Calu3 (cell line): Measurements from ENCODE around the gene SPTBN1. TPM values are rescaled to one million over a fixed set of nuclear protein-coding genes. Genes with fewer than 3 reads are reported as not detected.

Experiments used
- Bru-seq: library from RNA; stranded (reverse); fragments of 400-500 nt; gene quantifications from one replicate; lab custom pipeline; 2021; lab: Mats Ljungman, UMichigan
- BruChase-seq, 2 experiments: library from RNA; stranded (reverse); fragments of 400-500 nt; gene quantifications; one replicate each; lab custom pipeline; 2021; lab: Mats Ljungman, UMichigan
- BruUV-seq: library from RNA; stranded (reverse); fragments of 400-500 nt; replicated peaks from 2 replicates; lab custom pipeline; 2021; lab: Mats Ljungman, UMichigan
- CTCF ChIA-PET: fragments of 300-600 bp; sonication (Branson Sonifier 250); formaldehyde crosslinking; loops from one replicate; lab custom pipeline; 2022; ENCODE audit warnings: antibody characterized with exemption; lab: Charles Lee
- DNase-seq: peaks from one replicate; pipeline ENCODE4 v3.0.0; 2022
- H3K27ac Mint-ChIP-seq: one replicate; pipeline ENCODE4 v1.8.0; 2022; ENCODE audit warnings: mixed read lengths; ENCODE audit not compliant: unreplicated experiment
- H3K27me3 Mint-ChIP-seq: one replicate; pipeline ENCODE4 v1.8.0; 2022; ENCODE audit warnings: mixed read lengths; ENCODE audit not compliant: unreplicated experiment
- H3K36me3 Mint-ChIP-seq: one replicate; pipeline ENCODE4 v1.8.0; 2022; ENCODE audit warnings: mild to moderate bottlenecking, moderate library complexity, mixed read lengths; ENCODE audit not compliant: insufficient read depth, unreplicated experiment
- H3K4me1 Mint-ChIP-seq: one replicate; pipeline ENCODE4 v1.8.0; 2022; ENCODE audit warnings: mild to moderate bottlenecking, low read depth, mixed read lengths; ENCODE audit not compliant: unreplicated experiment
- H3K4me3 Mint-ChIP-seq: one replicate; pipeline ENCODE4 v1.8.0; 2022; ENCODE audit warnings: mild to moderate bottlenecking, low read depth, moderate library complexity, mixed read lengths; ENCODE audit not compliant: unreplicated experiment
- H3K9me3 Mint-ChIP-seq: one replicate; pipeline ENCODE4 v1.8.0; 2022; ENCODE audit warnings: low read depth, mixed read lengths; ENCODE audit not compliant: unreplicated experiment
- intact Hi-C: fragments of 100-400 bp; cut with micrococcal nuclease; formaldehyde crosslinking; loops from one replicate; pipeline ENCODE4 v1.10.0; 2022; ENCODE audit not compliant: unreplicated experiment
- long read RNA-seq: library from polyadenylated mRNA; stranded (forward); transcript quantifications from one replicate; pipeline ENCODE4 v2.0.0, GENCODE V29; 2022
- total RNA-seq: library from RNA; stranded (reverse); gene quantifications from 2 replicates; pipeline ENCODE4 v1.2.3, GENCODE V29; 2022
- TF ChIP-seq, protein P1 (sequence below): fragments of 200-600 bp; IDR thresholded peaks from one replicate; pipeline ENCODE4 v1.8.0; 2022; ENCODE audit warnings: antibody characterized with exemption; ENCODE audit not compliant: unreplicated experiment

The SPTBN1 gene
- total RNA-seq, result 611 and 687 TPM in 2 replicates
- Bru-seq, nascent RNA, result percentile 99 among the genes with signal in this experiment
- percentile 98 among the genes with signal in this experiment for BruChase-seq, experiment 1, labeled RNA remaining after a 6-hour chase
- BruChase-seq, experiment 2, labeled RNA remaining after a 2-hour chase, result percentile 95 among the genes with signal in this experiment
- long read RNA-seq, full-length matches to known transcripts, result 24 of 267 reads
- long read RNA-seq, partial matches to known transcripts, result 164 of 267 reads
- long read RNA-seq, other reads (novel, unspliced or antisense), result 79 of 267 reads

DNA sequence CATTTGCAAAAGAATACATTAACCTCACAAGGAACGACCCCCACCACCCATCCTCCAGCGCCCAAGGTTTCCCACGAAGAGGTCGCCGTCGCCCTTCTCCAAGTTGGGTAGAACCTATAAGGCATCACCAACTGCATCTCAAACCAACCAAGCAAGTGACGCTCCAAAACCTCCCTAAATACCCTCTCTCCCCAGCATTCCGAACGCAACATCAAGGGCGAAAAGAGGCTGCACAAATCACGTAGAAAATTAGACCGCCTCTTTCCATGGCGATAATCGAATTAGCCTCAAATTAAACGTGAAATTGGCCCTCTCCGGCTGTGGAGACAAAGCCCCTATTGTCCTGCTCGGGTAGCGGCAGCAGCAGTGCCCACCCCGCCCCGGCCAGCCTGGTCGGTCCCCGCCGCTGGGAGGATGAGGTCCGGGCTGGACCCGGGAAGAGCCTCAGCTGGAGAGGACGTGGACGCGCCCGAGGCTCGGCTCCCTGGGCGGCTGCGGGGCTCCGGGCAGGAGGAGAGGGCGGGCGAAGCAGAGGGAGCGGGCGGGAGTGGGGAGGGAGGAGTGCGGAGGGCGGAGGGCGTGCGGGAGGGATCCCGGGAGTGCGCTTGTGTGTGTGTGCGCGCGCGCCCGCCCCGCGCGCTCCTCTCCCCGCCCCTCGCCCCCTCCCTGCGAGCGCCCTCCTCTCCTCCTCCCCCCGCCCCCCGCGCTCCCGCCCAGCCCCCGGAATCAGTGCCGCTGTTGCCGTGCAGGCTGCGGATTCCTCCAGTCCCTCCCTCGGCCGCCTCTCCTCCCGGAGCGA lies at the start of gene SPTBN1:
SPTBN1 (plus strand) TSS at position 765 of the 799 bp plus-strand sequence. CDS start 70,092 bp downstream, outside the sequence.
- intact Hi-C loops, result loop anchor here (5.0 to 10.0 kb wide), 2 partner anchors 121 to 248 kb away; a partner anchor contains a TSS

GRCh38 chr2:54407693-54408092 lies 48.4 kb upstream of the SPTBN1 start:
- BruUV-seq, result no TSS peak
- Mint-ChIP-seq H3K27ac (no peak overlapping the region), H3K27me3 (peaks cover 9% of the 10 kb centered on the region), H3K4me1 (peaks cover 14% of the 10 kb centered on the region), H3K4me3 (no peak overlapping the region), H3K36me3 (no peaks in the 10 kb centered on the region), H3K9me3 (no peaks in the 10 kb centered on the region)
- DNase-seq, result no peak
- intact Hi-C loops, result no loop called here
- TF ChIP-seq, protein P1, sequence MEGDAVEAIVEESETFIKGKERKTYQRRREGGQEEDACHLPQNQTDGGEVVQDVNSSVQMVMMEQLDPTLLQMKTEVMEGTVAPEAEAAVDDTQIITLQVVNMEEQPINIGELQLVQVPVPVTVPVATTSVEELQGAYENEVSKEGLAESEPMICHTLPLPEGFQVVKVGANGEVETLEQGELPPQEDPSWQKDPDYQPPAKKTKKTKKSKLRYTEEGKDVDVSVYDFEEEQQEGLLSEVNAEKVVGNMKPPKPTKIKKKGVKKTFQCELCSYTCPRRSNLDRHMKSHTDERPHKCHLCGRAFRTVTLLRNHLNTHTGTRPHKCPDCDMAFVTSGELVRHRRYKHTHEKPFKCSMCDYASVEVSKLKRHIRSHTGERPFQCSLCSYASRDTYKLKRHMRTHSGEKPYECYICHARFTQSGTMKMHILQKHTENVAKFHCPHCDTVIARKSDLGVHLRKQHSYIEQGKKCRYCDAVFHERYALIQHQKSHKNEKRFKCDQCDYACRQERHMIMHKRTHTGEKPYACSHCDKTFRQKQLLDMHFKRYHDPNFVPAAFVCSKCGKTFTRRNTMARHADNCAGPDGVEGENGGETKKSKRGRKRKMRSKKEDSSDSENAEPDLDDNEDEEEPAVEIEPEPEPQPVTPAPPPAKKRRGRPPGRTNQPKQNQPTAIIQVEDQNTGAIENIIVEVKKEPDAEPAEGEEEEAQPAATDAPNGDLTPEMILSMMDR, result no peak
- CTCF ChIA-PET, result interaction anchor here (0.7 kb wide), 1 partner anchor 315 kb away, joined by 3 read pairs; no protein-coding TSS in a partner anchor

More for the DNA sequence above, at the start of gene SPTBN1:
- DNase-seq, result peak; percentile 80
- Mint-ChIP-seq H3K4me3 (peak within 1 kb of the TSS; percentile 97), H3K9me3 (no peaks in the 10 kb centered on the region), H3K36me3 (peaks cover 28% of the 10 kb centered on the region), H3K27ac (peak within 1 kb of the TSS; percentile 66), H3K27me3 (no peaks in the 10 kb centered on the region), H3K4me1 (peaks cover 31% of the 10 kb centered on the region)
- TF ChIP-seq, protein P1, result no peak
- no TSS peak for BruUV-seq
- CTCF ChIA-PET, result interaction anchor here (0.7 kb wide), 1 partner anchor 14 kb away, joined by 3 read pairs; no protein-coding TSS in a partner anchor

- CTCF ChIA-PET, result no interaction called here
- Mint-ChIP-seq H3K27ac (no peak overlapping the region), H3K27me3 (peaks cover 9% of the 10 kb centered on the region), H3K9me3 (no peaks in the 10 kb centered on the region), H3K4me3 (no peak overlapping the region), H3K4me1 (peaks cover 14% of the 10 kb centered on the region), H3K36me3 (no peaks in the 10 kb centered on the region)
- BruUV-seq, result no TSS peak
- TF ChIP-seq, protein P1, result no peak
- intact Hi-C loops, result no loop called here
- DNase-seq, result no peak
Observed at GRCh38 chr2:54408288-54408687, 47.8 kb upstream of the SPTBN1 start.

DNA sequence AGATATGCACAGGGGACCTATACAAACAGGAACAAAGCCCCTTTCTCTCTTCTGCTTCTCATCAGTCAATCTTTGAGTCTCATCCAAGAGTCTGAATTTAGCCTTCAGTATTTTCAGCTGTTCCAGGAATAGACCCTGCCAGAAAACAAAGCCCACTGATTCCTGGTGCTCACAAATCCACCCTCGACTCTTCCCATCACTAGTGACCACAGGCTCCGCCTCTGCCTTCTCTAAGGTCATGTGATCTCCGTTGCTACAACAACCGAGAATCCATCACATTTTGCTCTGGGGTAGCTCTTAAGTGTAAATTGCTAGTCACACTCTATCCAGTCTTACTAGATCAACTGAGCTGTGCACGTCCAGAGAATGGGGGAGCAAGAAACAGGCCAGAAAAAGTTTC lies 46.4 kb upstream of the SPTBN1 start:
- Mint-ChIP-seq H3K4me1 (peaks cover 15% of the 10 kb centered on the region), H3K27ac (no peak overlapping the region), H3K36me3 (no peaks in the 10 kb centered on the region), H3K4me3 (no peak overlapping the region), H3K27me3 (peaks cover 9% of the 10 kb centered on the region), H3K9me3 (no peaks in the 10 kb centered on the region)
- no peak for DNase-seq
- intact Hi-C loops, result no loop called here
- CTCF ChIA-PET, result no interaction called here
- TF ChIP-seq, protein P1, result no peak
- no TSS peak for BruUV-seq
